Measurements from ENCODE around the gene PABPN1L.

- TF ChIP-seq CTCF (conservative IDR thresholded peaks at IDR 0.05; ENCODE audit: low read depth in 2 of 2) (no peak), EZH2 (IDR thresholded peaks at IDR 0.05; ENCODE audit: low read depth, unreplicated experiment) (no peak), ZNF331 (CRISPR knock-in tag; IDR thresholded peaks at IDR 0.05; ENCODE audit: low read depth) (no peak), EZH2phosphoT487 (IDR thresholded peaks at IDR 0.05; ENCODE audit: unreplicated experiment) (no peak), POLR2AphosphoS5 (IDR thresholded peaks at IDR 0.05; ENCODE audit: low read depth) (no peak), REST (IDR thresholded peaks at IDR 0.05; ENCODE audit: unreplicated experiment) (no peak), JUNB (IDR thresholded peaks at IDR 0.05; ENCODE audit: unreplicated experiment) (no peak), CREB1 (CRISPR knock-in tag; IDR thresholded peaks at IDR 0.05; ENCODE audit: low read depth) (no peak), ZNF114 (CRISPR knock-in tag; IDR thresholded peaks at IDR 0.05) (no peak), ETS1 (IDR thresholded peaks at IDR 0.05) (no peak)
These were observed 18.3 kb upstream of the PABPN1L start for GRCh38 chr16:88884569-88885271.

Measured in GM23338 (cell line).